CD1c-positive myeloid dendritic cell (primary cell): ENCODE measurements around the gene TCEAL1.
"Not testable (repeated sequence)": the region's sequence is repeated elsewhere in the genome, so short reads cannot be mapped to it uniquely, and the experiment has no call there.

Source experiments
- DNase-seq: peaks from one replicate; pipeline ENCODE4 v3.0.0-alpha.2; 2016; ENCODE audit errors: extremely low spot score

TCEAL1 gene

DNA sequence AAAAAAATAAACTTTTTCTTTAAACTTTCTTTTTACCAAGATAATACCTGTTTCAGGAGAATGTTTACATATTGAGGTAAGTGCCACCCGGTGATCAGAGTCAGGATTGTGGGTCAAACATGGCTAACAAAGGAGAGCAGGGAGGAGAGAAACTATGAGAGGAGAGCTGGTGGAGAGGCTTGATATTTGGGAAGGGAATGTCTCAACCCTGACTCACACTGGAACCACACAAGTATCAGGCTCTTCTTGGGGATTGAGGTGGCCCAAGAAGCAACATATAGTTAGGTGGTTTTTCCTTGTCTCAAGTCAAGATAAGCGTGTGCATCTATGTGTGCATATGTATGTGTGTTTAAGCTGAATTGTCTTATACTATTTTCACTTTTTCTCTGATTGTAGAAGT is 6.7 kb downstream of the TCEAL1 start:
- DNase-seq: no peak

DNA sequence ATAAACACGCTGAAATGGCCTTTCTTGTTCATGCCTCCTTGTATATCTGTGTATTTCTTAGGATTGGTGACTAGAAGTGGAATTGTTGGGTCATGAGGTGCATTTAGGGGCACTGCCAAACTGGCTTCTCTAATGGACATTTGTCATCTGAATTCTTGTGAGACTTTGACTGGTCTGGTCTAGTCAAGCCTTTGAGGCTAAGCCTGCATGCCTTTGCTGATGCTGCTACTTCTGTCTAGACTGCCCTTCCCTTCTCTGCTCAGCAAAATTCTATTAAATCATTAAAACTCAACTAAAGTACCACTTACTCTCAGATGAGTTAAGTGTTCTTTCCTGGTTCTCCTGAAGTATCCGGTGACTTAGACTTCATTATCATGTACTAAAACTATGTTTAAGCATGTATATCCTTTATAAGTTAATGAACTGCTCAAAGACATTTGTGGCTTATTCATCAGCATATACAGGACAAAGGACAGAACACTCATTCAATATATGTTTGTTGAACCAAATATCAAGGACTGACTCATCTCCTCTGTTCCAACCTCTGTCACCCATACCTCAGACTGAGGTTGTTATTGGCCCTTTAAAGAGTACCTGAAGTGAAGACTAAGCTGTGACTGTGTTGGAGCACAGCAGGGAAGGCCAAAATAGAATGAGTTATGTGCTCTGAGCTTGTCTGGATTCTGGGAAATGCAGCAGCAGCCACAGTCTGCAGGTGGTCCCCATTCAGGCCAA is 9.0 kb downstream of the TCEAL1 start:
- DNase-seq: no peak

- not testable (repeated sequence) for DNase-seq
Measured at GRCh38 chrX:103638479-103639346, 9.9 kb downstream of the TCEAL1 start.

GRCh38 chrX:103640401-103641155 is 11.8 kb downstream of the TCEAL1 start:
- DNase-seq: no peak

- DNase-seq: no peak
Measured at GRCh38 chrX:103644125-103644524, 15.3 kb downstream of the TCEAL1 start.

DNA sequence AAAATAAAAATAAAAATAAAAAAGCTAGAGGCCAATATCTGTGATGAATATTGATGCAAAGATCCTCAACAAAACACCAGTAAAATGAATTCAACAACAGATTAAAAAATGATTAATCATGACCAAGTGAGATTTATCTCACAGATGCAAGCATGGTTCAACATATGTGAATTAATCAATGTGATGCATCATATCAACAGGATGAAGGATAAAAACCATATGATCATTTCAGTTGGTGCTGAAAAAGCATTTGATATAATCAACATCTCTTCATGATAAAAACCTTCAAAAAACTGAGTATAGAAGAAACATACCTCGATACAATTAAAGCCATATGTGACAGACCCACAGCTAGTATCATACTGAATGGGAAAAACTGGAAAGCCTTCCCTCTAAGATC is 18.9 kb downstream of the TCEAL1 start:
- DNase-seq: no peak

DNA sequence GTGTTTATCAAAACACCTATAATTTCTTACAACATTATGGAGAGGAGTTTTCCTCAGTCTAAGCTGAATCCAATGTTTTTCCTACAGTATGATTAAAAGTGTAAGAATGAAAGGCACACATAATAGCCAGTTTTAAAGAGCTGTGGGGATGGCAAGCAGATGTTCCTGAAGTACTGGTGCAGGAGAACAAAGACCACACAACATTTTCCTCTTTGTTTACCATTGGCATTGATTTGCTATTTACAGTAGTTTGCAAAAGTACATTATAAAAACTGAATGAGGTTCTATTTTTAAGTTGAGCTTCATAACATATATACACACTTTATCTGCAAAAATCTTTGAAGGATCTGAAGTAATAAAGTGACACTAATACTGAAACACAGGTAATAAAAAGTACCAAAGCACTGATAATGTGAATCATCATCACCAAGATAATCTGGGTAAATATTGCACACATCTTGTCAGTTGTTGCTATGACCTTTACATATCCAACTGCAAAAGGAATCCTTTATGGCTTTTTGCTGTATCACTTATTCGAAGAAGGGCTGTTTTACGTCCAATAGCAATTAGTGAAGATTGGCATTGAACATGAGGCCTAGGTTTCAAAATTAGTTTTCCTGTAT is 22.5 kb downstream of the TCEAL1 start:
- no peak for DNase-seq

- DNase-seq: not testable (repeated sequence)
Measured at GRCh38 chrX:103655230-103656000, 26.6 kb downstream of the TCEAL1 start.

DNA sequence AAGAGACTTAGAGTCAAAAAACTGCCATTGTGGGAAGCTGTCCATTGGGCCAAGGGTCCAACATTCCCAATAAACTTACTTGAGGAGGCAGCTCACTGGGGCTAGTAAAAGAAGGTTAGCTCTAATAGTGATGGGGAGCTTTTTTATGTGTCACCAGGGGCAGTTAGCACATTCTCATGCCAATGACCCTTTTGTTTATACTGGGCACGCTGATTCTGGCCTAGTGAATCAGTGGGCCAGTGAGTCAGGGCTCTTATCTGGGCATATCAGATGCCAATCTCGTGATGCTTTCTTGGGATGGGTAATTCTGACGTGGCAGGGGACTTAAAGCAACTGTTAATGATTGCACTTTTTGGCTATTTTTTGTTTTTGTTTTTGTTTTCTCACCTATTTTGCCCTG is 27.8 kb downstream of the TCEAL1 start:
- DNase-seq: no peak

GRCh38 chrX:103657066-103657465 is 28.3 kb downstream of the TCEAL1 start:
- not testable (repeated sequence) for DNase-seq

DNA sequence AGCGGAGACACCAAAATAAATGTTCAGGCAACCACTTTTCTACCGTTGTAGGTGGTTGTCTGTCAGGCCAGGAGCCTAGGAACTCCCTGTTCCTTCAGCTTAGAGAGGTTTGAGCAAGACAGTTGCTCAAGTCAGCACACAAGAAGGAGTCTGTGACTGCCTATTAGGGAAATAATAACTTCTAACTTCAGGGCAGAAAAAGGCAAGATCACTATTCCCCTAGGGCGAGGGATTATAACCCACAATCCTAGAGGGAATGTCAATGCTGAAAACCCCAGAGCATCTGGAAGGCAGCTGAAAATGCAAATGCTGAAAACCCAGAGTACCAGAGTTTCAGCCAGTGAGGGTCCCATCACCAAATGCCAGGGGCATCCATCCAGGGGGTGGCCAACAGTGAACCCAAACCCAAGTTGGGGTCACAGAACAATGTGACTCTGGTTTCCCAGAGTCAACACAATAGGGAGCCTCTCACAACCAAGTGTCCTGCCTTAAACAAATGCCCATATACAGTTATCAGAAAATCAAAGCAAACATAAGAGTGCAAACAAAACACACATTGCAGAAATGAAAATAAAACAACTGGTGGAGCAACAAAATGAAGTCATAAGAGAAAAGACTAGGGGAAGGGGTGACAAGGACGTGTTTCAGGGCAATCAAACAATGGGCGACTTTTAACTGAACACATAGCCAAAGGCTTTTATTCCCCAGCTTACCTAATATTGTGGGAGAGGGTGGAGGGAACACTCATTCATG is 30.1 kb downstream of the TCEAL1 start:
- no peak for DNase-seq

DNA sequence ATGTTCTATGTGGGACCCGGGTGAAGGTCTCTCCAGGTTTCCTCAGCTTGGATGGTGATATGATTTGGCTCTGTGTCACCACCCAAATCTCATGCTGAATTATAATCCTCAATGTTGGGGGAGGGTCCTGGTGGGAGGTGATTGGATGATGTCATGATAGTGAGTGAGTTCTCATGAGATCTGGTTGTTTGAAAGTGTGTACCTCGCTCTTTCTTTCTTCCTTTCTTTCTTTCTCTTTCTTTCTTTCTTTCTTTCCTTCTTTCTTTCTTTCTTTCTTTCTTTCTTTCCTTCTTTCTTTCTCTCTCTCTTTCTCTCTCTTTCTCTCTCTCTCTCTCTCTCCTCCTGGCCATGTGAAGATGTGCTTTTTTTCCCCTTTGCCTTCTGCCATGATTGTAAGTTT is 30.7 kb downstream of the TCEAL1 start:
- DNase-seq: not testable (repeated sequence)

DNA sequence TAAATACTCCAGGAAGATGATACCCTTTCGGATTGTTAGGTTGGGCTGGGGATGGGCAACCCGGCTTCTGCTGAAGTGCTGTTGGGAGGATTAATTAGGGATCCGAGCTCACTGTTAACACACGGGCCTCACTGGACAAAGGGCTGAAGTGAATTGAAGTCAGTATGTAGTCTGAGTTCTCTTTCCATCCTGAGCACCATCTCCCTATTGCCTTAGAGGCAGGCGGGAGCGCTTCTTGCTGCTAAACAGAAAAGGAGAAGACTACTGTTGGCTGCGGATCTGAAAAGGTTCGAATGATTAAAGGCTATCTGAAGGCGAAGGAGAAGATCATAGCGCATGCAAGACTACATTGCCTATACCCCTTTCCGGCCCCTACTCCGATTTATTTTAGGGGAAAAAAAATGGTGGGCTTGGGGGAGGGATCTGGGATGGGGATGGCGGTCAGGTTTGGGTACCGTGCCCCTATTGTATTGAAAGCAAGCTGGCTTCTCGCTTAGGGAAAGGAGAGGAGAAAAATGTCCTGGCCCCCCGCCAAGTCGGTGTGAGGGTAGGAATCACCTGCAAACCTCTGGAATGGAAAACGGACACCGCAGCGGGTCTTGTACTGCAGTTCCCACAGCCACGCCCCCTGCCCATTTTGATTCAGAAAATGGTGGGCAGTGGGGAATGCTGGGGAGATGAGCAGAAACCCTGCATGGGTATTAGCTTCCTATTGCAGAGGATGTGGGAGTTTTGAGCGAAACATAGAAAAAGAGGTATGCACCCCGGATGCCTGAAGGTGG is 35.4 kb downstream of the TCEAL1 start:
- DNase-seq: no peak

DNA sequence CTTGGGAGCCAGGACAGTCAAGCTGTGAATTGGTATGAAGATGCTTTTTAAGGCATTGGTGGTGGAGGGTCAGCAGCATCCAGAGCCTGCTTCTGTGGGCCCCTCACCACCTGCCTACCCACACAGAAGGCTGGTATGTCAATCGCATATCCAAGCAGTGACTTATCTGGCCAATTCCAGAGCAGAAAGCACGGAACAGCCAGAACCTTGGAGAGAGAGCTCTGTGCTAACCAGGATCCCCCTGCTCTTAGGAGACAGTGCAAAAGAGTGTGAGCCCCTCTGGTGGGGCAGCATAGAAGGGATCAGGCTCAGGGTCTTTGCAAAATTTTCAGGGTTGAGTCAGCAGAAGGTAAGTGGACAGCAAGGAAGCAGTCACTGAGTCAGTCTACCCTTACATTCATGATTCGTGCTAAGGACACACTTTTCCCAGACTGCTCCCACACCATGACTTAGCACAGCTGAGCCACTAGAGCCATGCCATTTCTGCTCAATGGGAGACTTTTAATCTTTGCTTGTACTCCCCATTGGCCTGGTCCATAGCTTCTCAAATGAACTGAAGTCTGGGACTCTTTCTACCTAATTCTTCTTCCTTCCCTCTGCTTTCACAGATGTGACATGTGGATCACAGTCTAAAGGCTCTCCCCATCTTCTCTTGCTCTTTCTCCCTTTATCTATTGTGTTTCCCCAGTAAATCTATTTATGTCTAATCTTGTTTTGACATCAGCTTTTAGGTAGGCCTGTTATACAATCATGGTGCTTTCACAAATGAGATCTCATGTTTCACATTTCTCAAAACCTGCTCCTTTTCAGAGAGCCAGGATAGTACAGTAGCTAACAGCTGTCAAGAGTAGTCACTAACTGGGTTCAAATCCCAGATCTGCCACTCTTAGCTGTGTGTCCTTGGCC is 37.7 kb downstream of the TCEAL1 start:
- no peak for DNase-seq

DNA sequence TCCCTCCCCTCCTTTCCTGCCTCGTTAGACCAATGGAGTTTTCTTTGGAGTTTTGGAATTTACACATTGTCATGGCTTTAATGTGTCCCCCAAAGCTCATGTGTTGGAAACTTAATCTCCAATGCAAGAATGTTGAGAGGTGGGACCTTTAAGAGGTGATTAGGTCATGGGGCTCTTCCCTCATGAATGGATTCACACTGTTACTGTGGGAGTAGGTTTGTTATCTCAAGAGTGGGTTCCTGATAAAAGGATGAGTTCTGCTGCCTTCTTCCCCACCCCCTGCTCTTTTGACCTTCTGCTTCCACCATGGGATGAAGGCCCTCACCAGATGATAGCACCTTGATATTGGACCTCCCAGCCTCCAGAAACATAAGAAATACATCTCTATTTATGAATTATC is 41.0 kb downstream of the TCEAL1 start:
- no peak for DNase-seq

DNA sequence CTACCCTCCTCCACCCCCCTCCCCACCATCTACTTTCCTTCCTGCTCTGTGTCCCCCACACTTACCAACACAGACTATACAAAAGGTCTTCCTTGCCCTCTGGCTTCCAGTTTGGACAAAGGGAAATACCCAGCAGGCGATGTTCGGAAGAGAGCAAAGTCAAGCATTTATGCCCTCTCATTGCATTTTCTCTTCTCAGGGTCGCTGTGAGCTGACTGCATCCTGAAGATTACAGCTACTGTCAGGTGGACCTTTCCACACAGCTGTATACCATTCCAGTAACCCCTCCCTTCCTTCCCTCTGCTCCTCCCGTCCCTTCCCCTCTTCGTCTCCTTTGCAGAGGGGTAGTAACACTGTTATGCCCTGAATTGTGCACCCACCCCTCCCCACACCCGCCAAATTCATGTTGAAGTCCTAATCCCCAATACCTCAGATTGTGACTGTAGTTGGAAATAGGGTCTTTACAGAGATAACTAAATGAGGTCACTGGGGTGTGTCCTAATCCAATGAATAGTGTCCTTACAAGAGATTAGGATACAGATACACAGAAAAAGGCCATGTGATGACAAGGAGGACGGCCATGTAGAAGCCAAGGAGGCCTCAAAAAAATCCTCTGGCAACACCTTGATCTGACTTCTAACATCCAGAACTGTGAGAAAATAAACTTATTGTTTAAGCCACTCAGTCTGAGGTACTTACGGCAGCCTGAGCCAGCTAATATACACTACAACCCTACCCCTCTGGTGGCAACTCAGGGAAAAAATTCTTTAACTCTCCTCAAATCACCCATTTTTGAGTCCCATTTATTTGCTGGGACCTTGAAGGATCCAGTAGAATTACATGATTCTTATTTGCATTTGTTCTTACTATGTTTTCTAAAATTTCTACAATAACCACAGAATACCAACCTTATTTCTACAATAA is 46.0 kb downstream of the TCEAL1 start:
- no peak for DNase-seq

GRCh38 chrX:103678199-103678993 is 49.6 kb downstream of the TCEAL1 start:
- no peak for DNase-seq
